ENCODE measurements around the gene ZNF319.

Gene ZNF319

DNA sequence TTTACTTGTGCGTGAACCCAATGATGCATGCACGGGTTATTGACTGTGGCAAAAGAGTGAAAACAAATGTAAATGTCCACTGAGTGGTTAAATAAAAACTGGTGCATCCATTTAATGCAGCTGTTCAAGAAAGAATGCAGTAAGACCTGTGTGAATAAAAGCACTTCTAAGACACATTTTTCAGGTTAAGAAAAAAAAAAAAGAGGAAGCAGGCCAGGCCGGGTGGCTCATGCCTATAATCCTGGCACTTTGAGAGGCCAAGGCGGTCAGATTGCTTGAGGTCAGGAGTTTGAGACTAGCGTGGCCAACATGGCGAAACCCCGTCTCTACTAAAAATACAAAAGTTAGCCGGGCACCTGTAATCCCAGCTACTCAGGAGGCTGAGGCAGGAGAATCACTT is 41.4 kb downstream of the ZNF319 start:
- H3K9me3 ChIP-seq, result no peaks in the 10 kb centered on the region
- no peaks in the 10 kb centered on the region for H3K4me1 ChIP-seq (ENCODE audit: control insufficient read depth in 1 of 2, insufficient read depth in 1 of 2, low read depth in 1 of 2, low read length in 1 of 2)
- TF ChIP-seq, protein P1, sequence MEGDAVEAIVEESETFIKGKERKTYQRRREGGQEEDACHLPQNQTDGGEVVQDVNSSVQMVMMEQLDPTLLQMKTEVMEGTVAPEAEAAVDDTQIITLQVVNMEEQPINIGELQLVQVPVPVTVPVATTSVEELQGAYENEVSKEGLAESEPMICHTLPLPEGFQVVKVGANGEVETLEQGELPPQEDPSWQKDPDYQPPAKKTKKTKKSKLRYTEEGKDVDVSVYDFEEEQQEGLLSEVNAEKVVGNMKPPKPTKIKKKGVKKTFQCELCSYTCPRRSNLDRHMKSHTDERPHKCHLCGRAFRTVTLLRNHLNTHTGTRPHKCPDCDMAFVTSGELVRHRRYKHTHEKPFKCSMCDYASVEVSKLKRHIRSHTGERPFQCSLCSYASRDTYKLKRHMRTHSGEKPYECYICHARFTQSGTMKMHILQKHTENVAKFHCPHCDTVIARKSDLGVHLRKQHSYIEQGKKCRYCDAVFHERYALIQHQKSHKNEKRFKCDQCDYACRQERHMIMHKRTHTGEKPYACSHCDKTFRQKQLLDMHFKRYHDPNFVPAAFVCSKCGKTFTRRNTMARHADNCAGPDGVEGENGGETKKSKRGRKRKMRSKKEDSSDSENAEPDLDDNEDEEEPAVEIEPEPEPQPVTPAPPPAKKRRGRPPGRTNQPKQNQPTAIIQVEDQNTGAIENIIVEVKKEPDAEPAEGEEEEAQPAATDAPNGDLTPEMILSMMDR (IDR thresholded peaks at IDR 0.05), result no peak
- H3K36me3 ChIP-seq, result no peaks in the 10 kb centered on the region
- H3K27ac ChIP-seq, result no peak overlapping the region
- no peak overlapping the region for H3K4me3 ChIP-seq (ENCODE audit: low read depth in 1 of 2, low read length in 1 of 2)
- H3K27me3 ChIP-seq, result no peaks in the 10 kb centered on the region

DNA sequence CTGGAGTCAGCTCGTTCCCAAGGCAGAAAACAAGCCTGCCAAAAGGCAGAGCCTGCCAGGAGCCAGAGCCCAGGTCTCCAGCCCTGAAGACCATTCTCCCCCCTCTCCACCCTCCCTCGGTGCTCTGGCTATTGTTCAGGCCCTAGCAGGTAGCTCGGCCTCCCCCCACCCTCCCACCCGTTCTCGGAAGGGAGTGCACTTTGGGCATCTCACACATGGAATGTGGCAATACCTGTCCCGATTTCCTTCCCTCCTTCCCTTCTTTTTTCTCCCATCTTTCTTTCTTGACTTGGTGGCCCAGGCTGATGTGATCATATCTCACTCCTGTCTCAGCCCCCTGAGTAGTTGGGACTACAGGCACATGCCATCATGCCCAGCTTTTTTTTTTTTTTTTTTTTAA is 41.9 kb downstream of the ZNF319 start:
- Histone ChIP-seq H3K4me3 (ENCODE audit: low read depth in 1 of 2, low read length in 1 of 2) (no peak overlapping the region), H3K4me1 (ENCODE audit: control insufficient read depth in 1 of 2, insufficient read depth in 1 of 2, low read depth in 1 of 2, low read length in 1 of 2) (no peaks in the 10 kb centered on the region), H3K36me3 (no peaks in the 10 kb centered on the region), H3K27ac (no peak overlapping the region), H3K27me3 (no peaks in the 10 kb centered on the region), H3K9me3 (no peaks in the 10 kb centered on the region)
- TF ChIP-seq, protein P1 (IDR thresholded peaks at IDR 0.05), result no peak

DNA sequence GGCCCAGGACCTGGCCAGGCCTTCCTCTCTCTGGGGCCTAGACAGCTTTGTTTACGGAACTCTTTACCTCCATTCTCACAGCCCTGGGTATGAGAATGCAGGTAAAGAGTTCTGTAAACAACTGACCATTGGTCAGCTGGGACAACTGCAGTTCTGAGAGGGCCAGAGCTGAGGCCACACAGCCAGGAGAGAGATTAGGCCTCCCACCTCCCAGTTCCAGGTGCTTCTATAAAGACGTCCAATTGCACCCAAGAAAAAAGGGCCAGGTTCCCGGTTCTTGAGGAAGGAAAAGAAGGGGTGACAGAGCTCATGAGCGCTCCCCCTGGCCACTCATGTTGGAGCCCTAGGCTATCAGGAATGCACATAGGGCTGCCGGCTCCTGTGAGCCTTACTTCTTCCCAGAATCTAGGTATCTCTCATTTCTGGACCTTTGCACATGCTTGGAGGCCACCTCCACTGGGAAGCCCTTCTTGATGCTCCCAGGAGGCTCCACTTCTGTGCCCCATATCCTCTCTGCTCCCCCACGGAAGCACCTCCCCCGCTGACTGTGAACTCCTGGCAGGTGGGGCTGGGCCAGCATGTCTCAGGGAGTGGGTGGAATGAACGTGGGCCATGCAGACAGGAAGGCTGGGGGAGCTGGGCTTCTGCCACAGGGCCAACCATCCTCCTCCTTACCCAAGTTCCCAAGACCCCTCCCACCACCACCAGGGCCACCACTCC is 42.6 kb downstream of the ZNF319 start:
- no peaks in the 10 kb centered on the region for H3K27me3 ChIP-seq
- H3K4me1 ChIP-seq (ENCODE audit: control insufficient read depth in 1 of 2, insufficient read depth in 1 of 2, low read depth in 1 of 2, low read length in 1 of 2), result no peaks in the 10 kb centered on the region
- H3K9me3 ChIP-seq, result no peaks in the 10 kb centered on the region
- no peak overlapping the region for H3K27ac ChIP-seq
- TF ChIP-seq, protein P1 (IDR thresholded peaks at IDR 0.05), result no peak
- H3K36me3 ChIP-seq, result no peaks in the 10 kb centered on the region
- H3K4me3 ChIP-seq (ENCODE audit: low read depth in 1 of 2, low read length in 1 of 2), result no peak overlapping the region

DNA sequence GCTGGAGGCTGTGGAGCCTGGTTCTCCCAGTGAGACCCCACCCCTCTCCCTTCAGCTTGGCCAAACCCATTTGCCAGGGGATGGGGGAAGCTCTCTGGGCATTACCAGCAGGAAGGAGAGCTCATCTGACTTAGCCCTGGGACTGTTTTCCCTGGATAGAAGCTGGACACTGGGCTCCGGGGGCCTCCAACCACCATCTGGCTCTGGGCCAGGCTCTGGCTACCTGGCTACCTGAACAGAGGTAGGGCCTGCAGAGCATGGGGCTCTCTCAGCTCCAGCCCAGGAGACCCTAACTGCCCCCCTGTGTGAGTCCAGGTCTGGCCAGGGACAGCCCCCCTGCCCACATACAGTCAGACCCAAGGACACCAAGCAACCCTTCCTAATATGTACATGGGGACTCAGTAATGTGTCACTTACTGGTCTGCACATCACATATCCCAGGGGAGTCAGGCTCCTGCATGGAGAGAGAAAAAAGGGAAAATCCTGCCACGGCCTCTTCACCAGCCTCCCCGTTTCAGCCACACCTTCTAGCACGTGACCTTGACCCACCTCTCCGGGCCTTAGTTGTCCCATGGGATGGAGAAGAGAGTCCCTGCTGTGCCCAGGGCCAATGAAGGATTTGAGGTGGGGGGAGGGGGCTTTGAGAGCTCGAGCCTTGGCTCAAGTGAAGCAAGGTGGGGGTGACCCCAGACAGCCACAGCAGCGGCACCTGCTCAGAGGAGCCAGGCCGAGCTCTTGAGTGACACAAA is 43.4 kb downstream of the ZNF319 start:
- Histone ChIP-seq H3K4me3 (ENCODE audit: low read depth in 1 of 2, low read length in 1 of 2) (no peak overlapping the region), H3K27me3 (no peaks in the 10 kb centered on the region), H3K27ac (no peak overlapping the region), H3K4me1 (ENCODE audit: control insufficient read depth in 1 of 2, insufficient read depth in 1 of 2, low read depth in 1 of 2, low read length in 1 of 2) (no peaks in the 10 kb centered on the region), H3K9me3 (no peaks in the 10 kb centered on the region), H3K36me3 (no peaks in the 10 kb centered on the region)
- TF ChIP-seq, protein P1 (IDR thresholded peaks at IDR 0.05), result no peak

DNA sequence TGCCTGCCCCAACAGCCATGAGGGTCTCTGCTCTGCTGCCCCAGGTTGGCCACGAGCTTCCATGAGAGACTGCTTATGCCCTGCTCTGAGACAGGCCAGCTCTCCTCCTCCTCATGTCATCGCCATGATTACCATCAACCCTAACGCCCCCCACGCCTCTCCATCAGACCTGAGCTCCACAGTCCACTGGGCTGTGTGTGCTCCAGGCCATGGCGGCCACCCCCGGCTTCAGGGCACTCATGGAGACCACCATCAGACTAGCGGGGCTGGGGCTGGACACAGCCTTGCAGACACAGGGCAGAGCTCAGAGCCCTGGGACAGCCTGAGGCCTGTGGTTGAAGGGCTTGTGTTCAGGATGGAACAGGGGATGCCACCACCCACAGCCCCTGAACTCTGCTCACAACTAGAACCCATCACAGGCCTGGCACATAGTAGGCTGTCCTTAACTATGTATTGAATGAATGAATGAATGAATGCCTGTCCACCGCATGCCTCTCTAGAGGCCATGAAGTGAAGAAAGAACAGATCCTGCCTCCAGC is 44.1 kb downstream of the ZNF319 start:
- H3K9me3 ChIP-seq, result no peaks in the 10 kb centered on the region
- TF ChIP-seq, protein P1 (IDR thresholded peaks at IDR 0.05), result no peak

More for the DNA sequence above, 44.1 kb downstream of the ZNF319 start:
- Histone ChIP-seq H3K4me1 (ENCODE audit: control insufficient read depth in 1 of 2, insufficient read depth in 1 of 2, low read depth in 1 of 2, low read length in 1 of 2) (no peaks in the 10 kb centered on the region), H3K27ac (no peak overlapping the region), H3K4me3 (ENCODE audit: low read depth in 1 of 2, low read length in 1 of 2) (no peak overlapping the region), H3K27me3 (no peaks in the 10 kb centered on the region), H3K36me3 (no peaks in the 10 kb centered on the region)
